Activated gamma-delta T cell treated with anti-CD3 and anti-CD28 coated beads, Interleukin-2, amount 50 U/mL, for 16 hours (primary cell): ENCODE measurements around the gene TMEM213.

ENCODE experiments used
- DNase-seq: peaks from one replicate; pipeline ENCODE4 v3.0.0-alpha.2; 2020; ENCODE audit warnings: low read depth

TMEM213 gene

DNA sequence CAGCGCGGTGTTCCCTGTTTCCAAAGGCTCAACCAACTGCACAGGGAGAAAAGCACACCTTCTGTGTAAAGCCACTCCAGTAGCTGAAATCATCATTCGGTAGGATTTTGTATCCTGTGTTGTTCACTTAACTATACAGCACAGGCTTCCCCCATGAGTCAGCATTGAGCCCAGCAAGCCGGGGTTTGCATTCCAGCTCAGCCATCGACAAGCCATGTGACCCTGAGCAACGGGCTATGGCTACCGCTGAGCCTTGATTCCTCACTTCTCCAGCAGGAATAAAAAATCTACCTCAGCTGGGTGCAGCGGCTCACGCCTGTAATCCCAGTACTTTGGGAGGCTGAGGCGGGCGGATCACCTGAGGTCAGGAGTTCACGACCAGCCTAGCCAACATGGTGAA lies 44.3 kb downstream of the TMEM213 start:
- no peak for DNase-seq

DNA sequence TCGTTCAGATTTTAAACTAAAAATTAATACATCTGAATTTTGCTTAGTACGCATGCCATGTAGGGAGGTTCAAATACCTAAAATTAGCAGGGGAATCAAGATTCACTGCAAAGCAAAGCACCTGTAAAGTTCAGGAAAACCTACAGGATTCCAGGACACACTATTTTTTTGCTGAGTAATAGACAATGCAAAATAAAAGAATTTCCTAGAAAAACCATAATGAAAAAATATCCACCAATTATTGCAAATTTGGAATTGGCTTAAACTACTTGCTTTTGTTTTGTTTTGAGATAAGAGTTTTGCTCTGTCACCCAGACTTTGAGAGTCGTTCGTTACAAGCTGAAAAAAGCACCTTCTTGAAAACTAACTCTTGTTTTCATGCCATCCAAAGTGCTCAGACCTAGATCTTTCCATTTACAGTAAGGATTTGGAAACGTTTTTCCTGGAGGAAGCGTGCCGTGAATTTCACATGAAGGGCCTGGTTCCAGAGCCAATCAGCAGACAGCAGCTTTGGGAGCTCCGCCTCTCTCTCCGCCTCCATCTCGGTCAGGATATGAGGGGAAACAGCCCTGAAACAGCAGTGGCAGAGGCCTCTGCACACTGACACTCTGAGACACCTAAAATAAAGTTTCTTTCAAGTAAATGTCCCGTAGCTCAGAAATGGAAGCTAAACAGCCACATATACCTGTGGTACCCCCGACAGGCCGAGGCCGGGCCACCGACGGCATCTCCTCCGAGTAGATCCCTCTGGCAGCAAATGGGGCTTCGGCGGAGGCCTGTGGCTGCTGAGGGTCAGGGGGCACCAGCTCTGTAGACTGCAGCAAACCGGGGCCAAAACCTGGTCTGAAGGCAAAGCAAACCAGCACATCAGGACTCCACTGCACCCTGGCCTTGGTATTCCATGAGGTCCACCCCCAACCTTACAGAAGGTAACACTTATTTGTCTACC lies 46.1 kb downstream of the TMEM213 start:
- DNase-seq: no peak

DNA sequence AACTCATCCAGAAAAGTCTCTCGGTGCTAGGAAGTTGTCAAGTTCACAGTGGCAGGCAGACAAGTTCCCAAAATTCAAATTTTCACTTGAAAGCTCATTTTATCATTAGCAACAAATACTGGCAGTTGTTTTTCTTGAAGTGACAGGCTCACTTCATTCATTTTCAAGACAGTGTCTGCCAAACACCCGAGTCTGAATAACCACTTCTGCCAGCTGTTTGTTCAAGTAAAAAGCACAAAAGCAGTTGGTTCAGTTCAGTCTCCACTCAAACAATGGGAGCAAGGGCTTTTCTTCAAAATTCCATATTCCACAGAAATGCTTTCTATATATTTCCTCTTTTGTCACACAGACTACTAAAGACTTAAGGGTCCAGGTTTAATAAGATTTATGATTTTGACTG lies 47.9 kb downstream of the TMEM213 start:
- DNase-seq: no peak

DNA sequence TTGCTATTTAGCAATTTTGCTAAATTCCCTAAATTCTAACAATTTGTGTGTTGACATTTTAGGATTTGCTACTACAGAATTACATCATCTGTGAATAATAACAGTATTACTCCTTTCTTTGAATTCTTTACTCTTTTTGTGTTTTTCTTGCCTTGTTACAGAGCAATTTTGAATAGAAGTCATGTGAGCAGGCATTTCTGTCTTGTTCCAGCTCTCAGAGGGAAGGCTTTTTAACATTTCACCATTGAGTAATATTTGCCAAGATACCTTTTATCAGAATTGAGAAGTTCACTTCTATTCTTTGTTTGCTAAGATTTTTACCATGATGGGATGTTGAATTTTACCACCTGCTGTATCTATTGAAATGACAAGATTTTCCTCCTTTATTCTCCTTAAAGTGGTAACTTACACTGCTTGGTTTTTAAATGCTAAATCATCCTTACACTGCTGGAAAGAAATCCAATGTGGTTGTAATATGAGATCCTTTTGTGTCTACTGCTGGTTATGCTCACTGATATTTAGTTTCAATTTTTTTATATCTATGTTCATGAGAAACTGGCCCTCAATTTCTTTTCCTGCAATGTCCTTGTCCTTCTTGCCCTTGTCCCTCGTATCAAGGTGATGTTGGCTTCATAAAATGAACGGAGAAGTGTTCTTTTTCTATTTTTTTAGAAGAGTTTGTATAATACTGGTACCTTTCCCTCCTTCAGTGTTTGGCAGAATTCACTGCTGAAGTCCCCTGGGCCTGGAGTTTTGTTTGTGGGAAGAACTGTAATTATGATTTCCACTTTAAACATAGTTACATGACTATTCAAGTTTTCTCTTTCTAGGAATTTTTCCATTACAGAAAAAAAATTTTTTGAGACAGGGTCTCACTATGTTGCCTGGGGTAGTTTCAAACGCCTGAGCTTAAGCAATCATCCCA lies 50.5 kb downstream of the TMEM213 start:
- no peak for DNase-seq

- DNase-seq: no peak
Measured at GRCh38 chr7:138849701-138850100, 51.9 kb downstream of the TMEM213 start.

GRCh38 chr7:138852469-138852868 lies 54.7 kb downstream of the TMEM213 start:
- DNase-seq: no peak

- DNase-seq: no peak
Measured at GRCh38 chr7:138853448-138853847, 55.7 kb downstream of the TMEM213 start.

- no peak for DNase-seq
Measured at GRCh38 chr7:138854115-138854645, 56.4 kb downstream of the TMEM213 start.

- DNase-seq: no peak
Measured at GRCh38 chr7:138857728-138858127, 59.9 kb downstream of the TMEM213 start.

GRCh38 chr7:138861051-138861450 lies 63.3 kb downstream of the TMEM213 start:
- no peak for DNase-seq

DNA sequence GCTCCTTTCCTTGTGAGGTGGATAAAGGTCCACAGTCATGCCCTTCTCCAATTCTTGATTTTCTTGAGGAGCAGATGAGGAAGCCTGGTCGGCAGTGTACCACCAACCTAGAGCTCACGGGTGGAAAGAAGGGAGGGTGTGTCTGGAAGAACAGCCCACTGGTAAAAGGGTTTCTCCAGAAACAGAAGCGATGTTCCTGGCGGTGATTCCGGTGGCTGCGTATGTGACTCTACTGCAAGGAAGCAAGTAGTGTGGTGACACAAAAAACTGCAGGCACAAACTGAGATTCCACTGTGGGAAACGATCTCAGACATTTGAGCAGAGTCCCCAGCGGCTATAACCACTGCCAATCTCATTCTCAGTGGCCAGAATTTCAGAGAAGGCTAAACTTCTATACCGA lies 66.1 kb downstream of the TMEM213 start:
- no peak for DNase-seq

- DNase-seq: no peak
Measured at GRCh38 chr7:138864667-138865066, 66.9 kb downstream of the TMEM213 start.

DNA sequence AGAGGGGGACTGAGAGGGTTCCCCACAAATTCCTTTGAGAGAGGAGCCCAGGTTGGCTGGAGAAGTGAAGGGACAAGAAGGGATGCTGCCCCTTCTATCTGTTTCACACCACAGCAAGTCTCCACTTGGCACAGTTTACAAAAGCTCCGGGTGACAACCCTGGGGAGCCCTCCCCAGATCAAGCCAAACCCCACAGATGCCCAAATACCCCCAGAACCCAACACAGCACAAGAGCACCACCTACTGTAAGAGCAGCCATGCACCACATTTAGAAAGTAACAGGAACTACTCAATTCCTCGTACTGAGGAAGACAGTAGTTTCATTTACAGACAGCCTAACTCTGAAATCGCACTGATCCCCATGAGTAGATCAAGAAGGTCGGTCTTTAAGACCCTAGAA lies 68.0 kb downstream of the TMEM213 start:
- DNase-seq: peak; percentile 24

GRCh38 chr7:138866353-138866752 lies 68.6 kb downstream of the TMEM213 start:
- DNase-seq: no peak

- no peak for DNase-seq
Measured at GRCh38 chr7:138867744-138868143, 70.0 kb downstream of the TMEM213 start.

DNA sequence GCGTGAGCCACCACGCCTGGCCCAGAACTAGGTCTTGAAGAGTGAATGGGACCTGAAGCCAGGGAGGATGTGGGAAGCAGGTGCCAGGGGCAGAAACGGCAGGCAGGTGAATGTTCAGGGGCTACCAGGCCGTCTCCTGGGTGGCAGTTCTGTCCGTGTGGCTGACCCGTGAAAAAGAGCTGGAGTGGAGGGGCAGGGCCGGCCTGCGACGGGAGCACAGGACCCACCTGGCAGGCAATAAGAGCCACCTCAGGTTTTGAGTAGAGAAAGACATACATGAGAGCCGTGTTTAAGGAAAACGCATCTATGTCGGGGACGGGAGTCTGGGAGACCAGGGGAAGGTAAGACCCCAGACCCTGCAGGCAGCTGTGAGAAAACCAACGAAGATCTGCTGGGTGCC lies 70.9 kb downstream of the TMEM213 start:
- no peak for DNase-seq

- no peak for DNase-seq
Measured at GRCh38 chr7:138869353-138869752, 71.6 kb downstream of the TMEM213 start.

GRCh38 chr7:138871065-138871813 lies 73.4 kb downstream of the TMEM213 start:
- no peak for DNase-seq

GRCh38 chr7:138871814-138872090 lies 74.0 kb downstream of the TMEM213 start:
- DNase-seq: no peak

- DNase-seq: no peak
Measured at GRCh38 chr7:138872576-138872975, 74.8 kb downstream of the TMEM213 start.

- DNase-seq: no peak
Measured at GRCh38 chr7:138873220-138873892, 75.6 kb downstream of the TMEM213 start.

- peak; percentile 52 for DNase-seq
Measured at GRCh38 chr7:138875794-138876193, 78.0 kb downstream of the TMEM213 start.
